Neuronal stem cell (in vitro differentiated cells): Measurements from ENCODE around the gene HRAS.

Experiments used
- DNase-seq: peaks from one replicate; pipeline ENCODE4 v3.0.0-alpha.2; 2013; ENCODE audit warnings: low spot score
- H2AFZ ChIP-seq: one replicate; pipeline ENCODE4 v1.6.1; 2013; ENCODE audit warnings: mild to moderate bottlenecking, low read length, inconsistent platforms
- H2AK5ac ChIP-seq: 2 replicates; pipeline ENCODE4 v1.6.1; 2013; ENCODE audit warnings: low read depth, mild to moderate bottlenecking, inconsistent platforms, low read length, moderate library complexity, mixed read lengths
- H2BK120ac ChIP-seq: 2 replicates; pipeline ENCODE4 v1.6.1; 2013; ENCODE audit warnings: low read depth, mild to moderate bottlenecking, inconsistent platforms, low read length, moderate library complexity, mixed read lengths
- H2BK12ac ChIP-seq: one replicate; pipeline ENCODE4 v1.6.1; 2013; ENCODE audit warnings: low read length, inconsistent platforms
- H2BK15ac ChIP-seq: 2 replicates; pipeline ENCODE4 v1.6.1; 2013; ENCODE audit warnings: mild to moderate bottlenecking, low read length, inconsistent platforms, mixed read lengths
- H2BK5ac ChIP-seq: one replicate; pipeline ENCODE4 v1.6.1; 2013; ENCODE audit warnings: inconsistent platforms, mild to moderate bottlenecking, low read length, moderate library complexity
- H3K14ac ChIP-seq: one replicate; pipeline ENCODE4 v1.6.1; 2013; ENCODE audit warnings: low read length, inconsistent platforms
- H3K18ac ChIP-seq: 2 replicates; pipeline ENCODE4 v1.6.1; 2013; ENCODE audit warnings: low read length, inconsistent platforms
- H3K23ac ChIP-seq: 2 replicates; pipeline ENCODE4 v1.6.1; 2013; ENCODE audit warnings: low read depth, mild to moderate bottlenecking, mixed read lengths, low read length, inconsistent platforms; ENCODE audit not compliant: poor library complexity
- H3K27ac ChIP-seq: replicated peaks from 3 replicates; pipeline ENCODE4 v1.5.1; 2013; ENCODE audit warnings: low read length, inconsistent platforms
- H3K27me3 ChIP-seq, 3 experiments: 2 replicates each; pipeline ENCODE4 v1.6.1; 2013; ENCODE audit warnings: low read length in 3 of 3, mild to moderate bottlenecking in 2 of 3, inconsistent platforms in 1 of 3, low read depth in 1 of 3, mixed read lengths in 1 of 3, moderate library complexity in 1 of 3; ENCODE audit not compliant: control insufficient read depth in 3 of 3, insufficient read depth in 3 of 3
- H3K36me3 ChIP-seq, 2 donors: replicated peaks in 1 of 2; 2 replicates each; pipeline ENCODE4 v1.6.1; 2013; ENCODE audit warnings: low read length in 2 of 2; ENCODE audit not compliant: control insufficient read depth in 2 of 2, insufficient read depth in 2 of 2
- H3K4ac ChIP-seq: 2 replicates; pipeline ENCODE4 v1.6.1; 2013; ENCODE audit warnings: inconsistent platforms, mild to moderate bottlenecking, low read length, moderate library complexity
- H3K4me1 ChIP-seq, 2 donors: 1 replicate in 1 of 2; 2 replicates in 1 of 2; pipeline ENCODE4 v1.6.1; 2013; ENCODE audit warnings: low read length in 2 of 2, low read depth in 1 of 2; ENCODE audit not compliant: control insufficient read depth in 2 of 2, insufficient read depth in 1 of 2
- H3K4me2 ChIP-seq: one replicate; pipeline ENCODE4 v1.6.1; 2013; ENCODE audit warnings: mild to moderate bottlenecking, low read length, inconsistent platforms; ENCODE audit not compliant: insufficient read depth, poor library complexity, severe bottlenecking
- H3K4me3 ChIP-seq, 2 donors: 2 replicates each; pipeline ENCODE4 v1.5.1; 2013; ENCODE audit warnings: low read length in 2 of 2, mild to moderate bottlenecking in 2 of 2, inconsistent platforms in 1 of 2, moderate library complexity in 1 of 2
- H3K79me1 ChIP-seq: one replicate; pipeline ENCODE4 v1.6.1; 2013; ENCODE audit warnings: low read depth, mild to moderate bottlenecking, inconsistent platforms, low read length, moderate library complexity
- H3K9ac ChIP-seq: one replicate; pipeline ENCODE4 v1.6.1; 2013; ENCODE audit warnings: mild to moderate bottlenecking, low read depth, low read length, inconsistent platforms; ENCODE audit not compliant: poor library complexity
- H3K9me3 ChIP-seq, 2 donors: replicated peaks in 1 of 2; 2 replicates each; pipeline versions ENCODE3 to v1.6.1; 2013; ENCODE audit warnings: low read length in 2 of 2, mild to moderate bottlenecking in 2 of 2, inconsistent platforms in 1 of 2, low read depth in 1 of 2, mixed read lengths in 1 of 2, moderate library complexity in 1 of 2; ENCODE audit not compliant: control insufficient read depth in 2 of 2, insufficient read depth in 1 of 2
- H4K8ac ChIP-seq: one replicate; pipeline ENCODE4 v1.6.1; 2013; ENCODE audit warnings: low read depth, mild to moderate bottlenecking, inconsistent platforms, low read length, moderate library complexity
- H4K91ac ChIP-seq: one replicate; pipeline ENCODE4 v1.6.1; 2013; ENCODE audit warnings: low read length, low read depth, mild to moderate bottlenecking, inconsistent platforms; ENCODE audit not compliant: poor library complexity
- WGBS, 2 donors: extraction: QIAGEN DNeasy Blood & Tissue Kit; methylation state at CpG; one replicate each; pipeline ENCODE4 v1.1.7; 2013; ENCODE audit warnings: missing lambda C conversion rate in 2 of 2, mixed read lengths in 1 of 2; ENCODE audit not compliant: insufficient read length in 2 of 2, insufficient replicate concordance in 1 of 2; ENCODE audit errors: extremely low coverage in 2 of 2; 5-methylcytosine and 5-hydroxymethylcytosine counted together

The HRAS gene

GRCh38 chr11:490930-491260, 44.5 kb downstream of the HRAS start:
- no peak overlapping the region for H2BK120ac ChIP-seq
- H3K4ac ChIP-seq = no peak overlapping the region
- no peak overlapping the region for H3K18ac ChIP-seq
- H3K79me1 ChIP-seq = peaks cover 8% of the 10 kb centered on the region
- H2BK15ac ChIP-seq = no peak overlapping the region
- H3K27ac ChIP-seq = no peak overlapping the region
- no peak overlapping the region for H2BK5ac ChIP-seq
- H2BK12ac ChIP-seq = no peak overlapping the region
- no peaks in the 10 kb centered on the region for H3K9me3 ChIP-seq
- no peaks in the 10 kb centered on the region for H3K27me3 ChIP-seq
- WGBS, 2 donors = no CpG with 5 or more reads among the region's 15 CpGs
- H4K8ac ChIP-seq = no peak overlapping the region
- no peak overlapping the region for H2AFZ ChIP-seq
- peaks cover 23 to 51% of the 10 kb centered on the region in 2 donors for H3K36me3 ChIP-seq
- no peak overlapping the region for H4K91ac ChIP-seq
- no peak overlapping the region for H2AK5ac ChIP-seq
- H3K9ac ChIP-seq = peak overlapping the region; percentile 60
- H3K4me1 ChIP-seq = no peaks in the 10 kb centered on the region
- H3K14ac ChIP-seq = no peak overlapping the region
- H3K23ac ChIP-seq = no peak overlapping the region
- no peak for DNase-seq
- H3K4me2 ChIP-seq = no peak overlapping the region
- H3K4me3 ChIP-seq = no peak overlapping the region

- Histone ChIP-seq H3K27ac (no peak overlapping the region), H4K8ac (no peak overlapping the region), H4K91ac (peak overlapping the region; percentile 72), H3K4me1 (no peaks in the 10 kb centered on the region), H3K36me3 (peaks cover 19 to 47% of the 10 kb centered on the region in 2 donors), H3K27me3 (no peaks in the 10 kb centered on the region), H3K4me2 (no peak overlapping the region), H2BK15ac (no peak overlapping the region), H2AK5ac (no peak overlapping the region), H3K9ac (peak overlapping the region; percentile 60), H2BK120ac (no peak overlapping the region), H2BK12ac (no peak overlapping the region), H3K14ac (peak overlapping the region; percentile 56), H3K18ac (no peak overlapping the region), H3K23ac (no peak overlapping the region), H3K4me3 (no peak overlapping the region), H3K4ac (no peak overlapping the region), H2BK5ac (no peak overlapping the region), H3K9me3 (no peaks in the 10 kb centered on the region), H3K79me1 (peaks cover 11% of the 10 kb centered on the region), H2AFZ (no peak overlapping the region)
- DNase-seq = no peak
- WGBS, 2 donors = no CpG with 5 or more reads among the region's 38 CpGs
Observed at GRCh38 chr11:490186-490929, 45.0 kb downstream of the HRAS start.

GRCh38 chr11:489610-490185, 45.7 kb downstream of the HRAS start:
- no peak overlapping the region for H3K27ac ChIP-seq
- no peak overlapping the region for H2AK5ac ChIP-seq
- peaks cover 14 to 40% of the 10 kb centered on the region in 2 donors for H3K36me3 ChIP-seq
- H3K4me3 ChIP-seq = no peak overlapping the region
- H3K4ac ChIP-seq = no peak overlapping the region
- peaks cover 14% of the 10 kb centered on the region for H3K79me1 ChIP-seq
- H3K27me3 ChIP-seq = no peaks in the 10 kb centered on the region
- WGBS, 2 donors = no CpG with 5 or more reads among the region's 37 CpGs
- H2BK120ac ChIP-seq = no peak overlapping the region
- H2BK5ac ChIP-seq = no peak overlapping the region
- no peak overlapping the region for H2BK15ac ChIP-seq
- no peak overlapping the region for H3K9ac ChIP-seq
- H3K9me3 ChIP-seq = no peaks in the 10 kb centered on the region
- H4K91ac ChIP-seq = no peak overlapping the region
- H3K4me1 ChIP-seq = no peaks in the 10 kb centered on the region
- H3K4me2 ChIP-seq = no peak overlapping the region
- no peak overlapping the region for H2BK12ac ChIP-seq
- DNase-seq = no peak
- H3K14ac ChIP-seq = no peak overlapping the region
- H2AFZ ChIP-seq = no peak overlapping the region
- peak overlapping the region; percentile 17 for H4K8ac ChIP-seq
- no peak overlapping the region for H3K23ac ChIP-seq
- no peak overlapping the region for H3K18ac ChIP-seq

- H2BK120ac ChIP-seq = no peak overlapping the region
- H2BK15ac ChIP-seq = no peak overlapping the region
- H2BK12ac ChIP-seq = no peak overlapping the region
- H3K4me3 ChIP-seq = no peak overlapping the region
- no peak overlapping the region for H2BK5ac ChIP-seq
- DNase-seq = no peak
- no peak overlapping the region for H3K4ac ChIP-seq
- no peak overlapping the region for H4K91ac ChIP-seq
- H3K9ac ChIP-seq = no peak overlapping the region
- H3K36me3 ChIP-seq = peaks cover 14 to 34% of the 10 kb centered on the region in 2 donors
- H2AFZ ChIP-seq = no peak overlapping the region
- peaks cover 0 to 2% of the 10 kb centered on the region in 2 donors for H3K9me3 ChIP-seq
- no peaks in the 10 kb centered on the region for H3K27me3 ChIP-seq
- H3K14ac ChIP-seq = no peak overlapping the region
- WGBS, 2 donors = no CpG with 5 or more reads among the region's 19 CpGs
- no peak overlapping the region for H4K8ac ChIP-seq
- no peak overlapping the region for H3K27ac ChIP-seq
- H3K79me1 ChIP-seq = peaks cover 18% of the 10 kb centered on the region
- no peak overlapping the region for H3K23ac ChIP-seq
- H2AK5ac ChIP-seq = no peak overlapping the region
- no peak overlapping the region for H3K18ac ChIP-seq
- no peaks in the 10 kb centered on the region for H3K4me1 ChIP-seq
- H3K4me2 ChIP-seq = no peak overlapping the region
Observed at GRCh38 chr11:488992-489391, 46.4 kb downstream of the HRAS start.
